ENCODE results near the gene DFFB.

GRCh38 chr1:3868464-3869006 lies 11.3 kb downstream of the DFFB start:
- TF ChIP-seq CTCF (conservative IDR thresholded peaks at IDR 0.05; ENCODE audit: low read depth, low read length) (no peak), EZH2phosphoT487 (IDR thresholded peaks at IDR 0.05; ENCODE audit: borderline replicate concordance, low read length) (no peak), EZH2 (IDR thresholded peaks at IDR 0.05; ENCODE audit: low read length, unreplicated experiment) (no peak)
